IPS-18a (cell line): Measurements from ENCODE around the gene PSMB2.

Experiments
- H3K27ac ChIP-seq: one replicate; pipeline ENCODE4 v1.5.1; 2013; ENCODE audit warnings: low read length
- H3K27me3 ChIP-seq: one replicate; pipeline ENCODE4 v1.6.1; 2013; ENCODE audit warnings: mild to moderate bottlenecking, low read length; ENCODE audit not compliant: control insufficient read depth, insufficient read depth
- H3K36me3 ChIP-seq: one replicate; pipeline ENCODE4 v1.6.1; 2013; ENCODE audit warnings: low read depth, low read length; ENCODE audit not compliant: control insufficient read depth
- H3K4me1 ChIP-seq: one replicate; pipeline ENCODE4 v1.6.1; 2013; ENCODE audit warnings: low read depth, low read length; ENCODE audit not compliant: control insufficient read depth
- H3K4me3 ChIP-seq: one replicate; pipeline ENCODE4 v1.5.1; 2013; ENCODE audit warnings: low read length
- H3K9ac ChIP-seq: one replicate; pipeline ENCODE4 v1.6.1; 2013; ENCODE audit warnings: mild to moderate bottlenecking, low read length, moderate library complexity
- H3K9me3 ChIP-seq: one replicate; pipeline ENCODE4 v1.6.1; 2013; ENCODE audit warnings: low read depth, low read length; ENCODE audit not compliant: control insufficient read depth

PSMB2 gene

DNA sequence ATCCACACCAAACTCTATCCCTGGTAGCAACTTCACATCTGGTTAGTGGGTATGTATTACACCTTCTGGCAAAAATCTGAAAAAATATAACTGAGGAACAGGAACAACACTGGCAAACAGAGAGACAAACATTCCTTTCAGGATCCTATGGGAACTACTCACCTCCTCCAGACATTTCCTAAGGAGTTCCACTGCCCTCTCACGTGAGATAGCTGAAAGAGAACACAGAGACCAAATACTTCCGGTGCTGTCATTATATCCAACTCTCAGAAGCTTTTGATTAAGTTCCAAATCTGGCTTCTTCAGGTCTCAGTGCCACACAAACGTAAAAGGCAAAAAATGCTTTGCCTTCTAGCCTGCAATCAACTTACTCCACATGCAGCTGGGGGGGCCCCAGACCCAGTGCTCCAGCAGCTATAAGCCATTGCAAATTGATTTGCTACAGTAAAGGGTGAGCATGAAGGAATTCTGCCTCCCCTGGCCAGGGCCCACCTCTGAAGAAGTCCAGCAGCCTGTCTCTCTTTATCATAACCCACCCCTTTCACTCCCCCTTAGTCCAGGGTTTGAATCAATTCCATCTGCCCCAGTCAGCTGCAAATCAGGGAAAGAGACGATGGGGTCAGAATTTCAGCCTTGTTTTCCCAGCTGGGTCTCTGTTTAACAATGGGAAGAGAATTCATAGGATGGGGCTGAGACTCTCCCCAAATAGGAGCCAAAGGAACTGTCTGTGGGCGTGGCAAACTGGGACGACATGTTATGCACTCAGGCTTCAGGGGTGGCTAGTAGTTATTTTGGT lies 36.1 kb downstream of the PSMB2 start:
- H3K27me3 ChIP-seq: no peaks in the 10 kb centered on the region
- no peak overlapping the region for H3K9ac ChIP-seq
- H3K27ac ChIP-seq: no peak overlapping the region
- no peaks in the 10 kb centered on the region for H3K9me3 ChIP-seq
- H3K36me3 ChIP-seq: peaks cover 80% of the 10 kb centered on the region
- H3K4me3 ChIP-seq: no peak overlapping the region
- H3K4me1 ChIP-seq: no peaks in the 10 kb centered on the region

- Histone ChIP-seq H3K4me1 (no peaks in the 10 kb centered on the region), H3K27ac (no peak overlapping the region), H3K36me3 (peaks cover 76% of the 10 kb centered on the region), H3K9me3 (no peaks in the 10 kb centered on the region), H3K27me3 (no peaks in the 10 kb centered on the region), H3K4me3 (no peak overlapping the region), H3K9ac (no peak overlapping the region)
These were observed 37.4 kb downstream of the PSMB2 start for GRCh38 chr1:35603941-35604340.

DNA sequence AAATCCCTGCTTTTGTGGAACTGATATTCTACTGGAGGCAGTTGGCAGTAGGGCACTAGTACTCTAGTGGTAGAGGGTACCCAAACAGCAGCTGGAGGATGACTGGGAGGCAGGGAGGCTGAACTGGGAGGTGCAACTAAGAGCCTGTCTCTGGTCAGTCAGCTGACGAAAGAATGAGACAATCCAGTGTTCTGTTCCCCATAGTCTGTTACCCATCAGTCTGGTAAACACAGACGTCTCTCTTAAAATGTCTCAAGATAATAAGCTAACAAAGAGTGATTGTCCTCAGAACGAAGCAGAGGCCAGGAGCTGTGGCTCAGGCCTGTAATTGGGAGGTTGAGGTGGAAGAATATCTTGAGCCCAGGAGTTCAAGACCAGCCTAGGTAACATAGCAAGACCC lies 37.9 kb downstream of the PSMB2 start:
- Histone ChIP-seq H3K4me1 (no peaks in the 10 kb centered on the region), H3K27me3 (no peaks in the 10 kb centered on the region), H3K27ac (no peak overlapping the region), H3K36me3 (peaks cover 71% of the 10 kb centered on the region), H3K4me3 (no peak overlapping the region), H3K9ac (no peak overlapping the region), H3K9me3 (no peaks in the 10 kb centered on the region)

DNA sequence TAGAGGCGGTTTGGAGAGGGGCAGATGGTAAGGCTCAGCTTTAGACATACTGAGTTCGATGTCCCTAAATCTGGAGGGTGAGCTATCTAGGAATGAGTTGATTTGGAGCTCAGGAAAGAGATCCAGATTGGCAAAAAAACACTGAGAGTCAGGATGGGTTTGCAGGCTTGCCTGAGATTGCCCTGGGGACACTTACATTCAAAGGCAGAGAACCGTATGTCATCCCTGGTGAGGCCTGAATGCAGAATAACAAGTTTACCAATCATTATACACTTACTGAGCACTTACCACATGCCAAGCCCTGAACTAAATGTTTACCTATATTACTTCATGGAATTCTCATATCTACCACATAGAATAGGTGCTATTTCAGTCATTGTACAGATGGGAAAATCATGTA lies 40.7 kb downstream of the PSMB2 start:
- H3K4me3 ChIP-seq: no peak overlapping the region
- no peaks in the 10 kb centered on the region for H3K4me1 ChIP-seq
- peaks cover 46% of the 10 kb centered on the region for H3K36me3 ChIP-seq
- H3K27me3 ChIP-seq: no peaks in the 10 kb centered on the region
- H3K27ac ChIP-seq: no peak overlapping the region
- H3K9ac ChIP-seq: no peak overlapping the region
- H3K9me3 ChIP-seq: no peaks in the 10 kb centered on the region

GRCh38 chr1:35599411-35599810 lies 41.9 kb downstream of the PSMB2 start:
- Histone ChIP-seq H3K4me1 (no peaks in the 10 kb centered on the region), H3K36me3 (peaks cover 35% of the 10 kb centered on the region), H3K9ac (no peak overlapping the region), H3K27ac (no peak overlapping the region), H3K27me3 (no peaks in the 10 kb centered on the region), H3K4me3 (no peak overlapping the region), H3K9me3 (no peaks in the 10 kb centered on the region)

GRCh38 chr1:35598895-35599294 lies 42.4 kb downstream of the PSMB2 start:
- Histone ChIP-seq H3K27me3 (no peaks in the 10 kb centered on the region), H3K36me3 (peaks cover 31% of the 10 kb centered on the region), H3K4me3 (no peak overlapping the region), H3K4me1 (no peaks in the 10 kb centered on the region), H3K9ac (no peak overlapping the region), H3K9me3 (no peaks in the 10 kb centered on the region), H3K27ac (no peak overlapping the region)

DNA sequence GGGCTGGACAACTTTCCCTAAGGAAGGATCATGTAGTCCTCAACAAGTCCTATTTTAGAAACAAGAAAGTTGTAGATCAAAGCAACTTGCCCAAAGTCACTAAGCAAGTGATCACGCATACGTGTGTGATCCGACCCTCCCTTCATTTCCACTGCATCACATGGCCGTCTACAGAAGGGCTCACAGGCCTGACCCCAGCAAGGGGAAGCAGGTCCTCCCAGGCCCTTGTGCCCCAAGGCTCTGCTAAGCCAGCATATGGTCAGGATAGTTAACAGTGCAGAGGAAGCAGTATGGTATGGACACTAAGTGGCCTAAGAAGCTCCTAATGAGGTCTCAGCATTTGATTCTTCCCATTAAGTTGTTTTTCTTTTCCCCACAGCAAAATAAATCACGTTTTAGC lies 43.5 kb downstream of the PSMB2 start:
- Histone ChIP-seq H3K36me3 (peaks cover 21% of the 10 kb centered on the region), H3K9me3 (no peaks in the 10 kb centered on the region), H3K27me3 (no peaks in the 10 kb centered on the region), H3K27ac (no peak overlapping the region), H3K4me1 (no peaks in the 10 kb centered on the region), H3K9ac (no peak overlapping the region), H3K4me3 (no peak overlapping the region)

DNA sequence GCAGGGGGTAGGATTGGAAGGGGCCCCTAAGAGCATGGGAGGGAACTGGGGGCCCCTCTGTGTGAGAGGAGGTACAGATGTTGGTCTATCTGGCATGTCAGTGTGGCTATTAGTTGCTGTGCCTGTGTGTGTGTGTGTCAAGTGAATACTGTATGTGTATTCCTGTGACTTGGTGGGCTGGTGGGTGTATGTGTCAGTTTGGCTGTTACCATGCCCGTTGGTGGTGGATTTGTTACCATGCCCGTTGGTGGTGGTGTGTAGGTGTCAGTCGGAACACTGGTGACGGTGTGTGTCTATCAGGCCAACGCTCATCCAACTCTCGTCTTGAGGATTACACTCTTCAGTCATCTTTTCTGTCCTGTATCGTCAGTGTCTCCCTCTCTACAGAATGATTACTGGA lies 45.6 kb downstream of the PSMB2 start:
- Histone ChIP-seq H3K36me3 (peaks cover 7% of the 10 kb centered on the region), H3K27ac (no peak overlapping the region), H3K4me1 (no peaks in the 10 kb centered on the region), H3K9me3 (no peaks in the 10 kb centered on the region), H3K9ac (no peak overlapping the region), H3K4me3 (no peak overlapping the region), H3K27me3 (no peaks in the 10 kb centered on the region)

DNA sequence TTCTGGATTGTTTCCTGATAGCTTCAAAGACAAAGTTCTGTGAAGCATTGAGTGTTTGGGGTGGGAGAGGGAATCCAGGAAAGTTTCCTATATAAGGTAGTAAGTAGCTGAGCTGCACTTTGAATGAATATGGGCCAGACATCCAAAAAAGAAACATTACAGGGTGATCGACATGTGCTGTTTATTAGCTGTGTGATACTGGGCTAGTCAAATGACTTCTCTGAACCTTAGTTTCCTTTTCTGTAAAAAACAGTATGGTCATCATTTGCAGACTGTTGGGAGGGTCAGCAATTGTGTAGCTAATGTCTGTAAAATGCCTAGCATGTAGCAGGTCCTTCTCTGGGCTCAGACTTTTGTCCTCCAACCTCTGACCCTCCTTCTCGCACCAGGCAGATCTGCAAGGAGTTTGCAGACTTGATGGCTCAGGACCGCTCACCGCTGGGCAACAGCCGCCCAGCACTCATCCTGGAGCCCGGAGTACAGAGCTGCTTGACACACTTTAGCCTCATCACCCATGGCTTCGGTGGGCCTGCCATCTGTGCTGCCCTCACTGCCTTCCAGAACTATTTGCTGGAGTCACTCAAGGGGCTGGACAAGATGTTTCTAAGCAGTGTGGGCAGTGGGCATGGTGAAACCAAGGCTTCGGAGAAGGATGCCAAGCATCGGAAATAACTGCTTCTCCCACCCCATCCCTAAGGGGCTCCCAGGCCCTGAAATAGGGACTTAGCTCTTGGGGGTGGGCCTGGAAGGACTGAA lies 47.1 kb downstream of the PSMB2 start:
- H3K4me3 ChIP-seq: no peak overlapping the region
- H3K9ac ChIP-seq: no peak overlapping the region
- no peaks in the 10 kb centered on the region for H3K36me3 ChIP-seq
- H3K27me3 ChIP-seq: no peaks in the 10 kb centered on the region
- H3K4me1 ChIP-seq: no peaks in the 10 kb centered on the region
- H3K27ac ChIP-seq: no peak overlapping the region
- H3K9me3 ChIP-seq: no peaks in the 10 kb centered on the region

DNA sequence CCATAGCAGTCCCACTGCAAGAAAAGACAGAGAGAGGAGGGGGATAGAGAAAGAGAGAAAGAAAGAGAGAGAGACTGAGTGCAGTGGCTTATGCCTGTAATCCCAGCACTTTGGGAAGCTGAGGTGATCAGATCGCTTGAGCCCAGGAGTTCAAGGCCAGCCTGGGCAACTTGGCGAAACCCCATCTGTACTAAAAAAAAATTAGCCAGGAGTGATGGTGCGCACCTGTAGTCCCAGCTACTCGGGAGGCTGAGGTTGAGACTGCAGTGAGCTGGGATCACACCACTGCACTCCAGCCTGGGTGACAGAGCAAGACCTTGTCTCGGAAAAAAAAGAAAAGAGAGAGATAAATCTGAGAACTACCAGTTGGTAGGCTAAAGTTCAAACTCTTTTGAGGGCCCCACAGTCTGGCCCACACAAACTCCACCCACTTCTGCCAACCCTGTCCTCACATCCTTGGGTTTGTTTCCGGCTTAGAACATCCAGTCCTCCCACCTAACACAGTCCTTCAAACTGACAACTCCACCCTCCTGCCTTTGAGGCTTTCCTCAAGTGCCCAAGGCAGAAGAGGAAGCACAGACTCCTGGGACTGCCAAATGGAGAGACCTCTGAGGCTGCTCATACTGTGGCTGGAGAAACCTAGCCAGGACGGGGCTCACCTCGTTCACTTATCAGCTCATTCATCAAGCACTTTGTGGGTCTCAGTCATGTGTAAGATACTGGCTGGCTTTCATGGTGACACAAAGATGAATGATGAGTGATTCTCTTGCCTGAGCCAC lies 48.1 kb downstream of the PSMB2 start:
- H3K27me3 ChIP-seq: no peaks in the 10 kb centered on the region
- no peaks in the 10 kb centered on the region for H3K4me1 ChIP-seq
- H3K4me3 ChIP-seq: no peak overlapping the region
- H3K36me3 ChIP-seq: no peaks in the 10 kb centered on the region
- no peaks in the 10 kb centered on the region for H3K9me3 ChIP-seq
- H3K9ac ChIP-seq: no peak overlapping the region
- no peak overlapping the region for H3K27ac ChIP-seq

GRCh38 chr1:35591211-35591610 lies 50.1 kb downstream of the PSMB2 start:
- Histone ChIP-seq H3K27me3 (no peaks in the 10 kb centered on the region), H3K9ac (no peak overlapping the region), H3K9me3 (no peaks in the 10 kb centered on the region)

More at GRCh38 chr1:35591211-35591610, 50.1 kb downstream of the PSMB2 start:
- Histone ChIP-seq H3K36me3 (no peaks in the 10 kb centered on the region), H3K4me3 (no peak overlapping the region), H3K27ac (no peak overlapping the region), H3K4me1 (no peaks in the 10 kb centered on the region)
